Stimulated activated CD4-positive, alpha-beta T cell treated with anti-CD3 and anti-CD28 coated beads, TNF-alpha, amount 100 ng/mL, for 4 hours (primary cell): Measurements from ENCODE around the gene TMEM255A.
"Not testable (repeated sequence)": the region's sequence is repeated elsewhere in the genome, so short reads cannot be mapped to it uniquely, and the experiment has no call there.

Experiments
- DNase-seq, 3 experiments: peaks; one replicate each; pipeline ENCODE4 v3.0.0-alpha.2; 2020; ENCODE audit warnings: low read depth in 3 of 3

Gene TMEM255A

DNA sequence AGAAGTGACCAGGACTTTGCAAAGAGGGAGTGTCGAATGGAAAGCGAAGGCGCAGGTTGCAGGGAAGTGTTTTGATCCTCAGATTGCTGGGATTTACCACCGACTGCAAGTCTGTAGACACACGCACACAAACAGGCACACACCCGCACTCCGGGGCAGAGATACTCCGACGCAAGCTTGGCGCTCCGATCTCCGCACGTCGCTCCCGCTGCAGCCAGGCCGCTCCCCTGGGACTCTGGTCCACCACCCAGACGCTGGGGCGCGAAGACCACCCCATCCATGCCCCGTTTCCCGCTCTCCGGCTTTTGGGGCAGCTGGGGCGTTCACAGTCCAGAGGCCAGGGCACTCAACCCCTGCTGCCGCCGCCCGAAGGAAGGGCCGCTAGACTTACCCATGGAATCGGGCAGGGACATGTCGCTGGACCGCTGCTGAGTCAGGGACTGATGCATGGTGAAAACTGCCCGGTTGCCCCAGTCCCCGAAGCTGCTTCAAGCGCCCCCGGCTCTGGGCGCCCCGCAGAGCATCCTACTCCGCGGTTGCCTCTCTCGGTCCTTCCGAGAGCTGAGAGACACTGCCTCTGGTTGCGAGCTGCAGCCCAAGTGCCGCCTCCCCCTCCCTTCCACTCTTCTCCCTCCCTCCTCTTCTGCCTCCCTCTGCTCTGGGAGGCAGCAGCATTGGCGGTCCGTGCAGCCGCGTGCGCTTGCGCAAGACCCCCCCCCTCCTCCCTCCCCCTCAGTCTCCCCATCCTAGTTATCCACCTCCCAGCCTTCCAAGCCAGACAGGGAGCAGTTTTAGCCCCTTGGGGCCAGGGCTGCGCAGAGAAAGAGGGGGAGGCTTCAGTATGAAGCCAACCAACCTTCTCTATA is at the start of gene TMEM255A:
TMEM255A (minus strand) TSS at position 601 of the 866 bp plus-strand sequence; CDS start at position 449, 152 bp downstream.
- no peak for DNase-seq

DNA sequence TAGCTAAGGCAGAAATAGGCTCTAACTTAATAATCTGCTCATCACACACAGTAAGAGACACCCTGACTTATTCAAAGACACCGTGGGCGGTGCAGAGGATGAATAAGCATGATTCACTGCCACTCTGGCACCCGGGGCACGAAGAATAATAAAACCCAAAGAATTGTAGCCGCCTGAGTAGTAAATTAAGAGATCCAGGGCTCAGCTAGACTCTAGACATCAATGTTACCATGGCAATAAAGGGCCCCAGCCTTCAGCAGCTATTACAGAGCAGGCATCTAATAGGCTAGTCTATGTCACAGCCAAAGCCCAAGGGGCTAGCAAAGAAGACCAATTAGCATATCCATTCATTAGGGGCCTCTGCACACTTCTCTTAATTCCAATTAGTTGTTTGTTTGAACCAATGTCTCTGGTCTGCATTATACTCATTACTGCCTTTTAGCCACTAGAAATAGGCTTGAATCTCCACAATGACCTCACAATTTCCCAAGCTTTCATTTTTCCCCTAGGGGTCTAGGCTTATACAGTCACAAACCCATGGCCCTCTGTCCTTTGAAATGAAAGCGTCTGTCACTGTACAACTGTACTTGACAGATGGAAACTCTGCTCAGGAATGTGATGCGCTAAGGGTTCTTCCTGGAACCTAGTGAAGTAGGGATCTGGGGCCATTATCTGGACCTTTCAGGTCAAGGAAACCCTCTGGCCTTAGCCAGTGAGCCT is 47.6 kb upstream of the TMEM255A start:
- peak in 2 of 3 experiments; percentile 1 to 7 for DNase-seq

- no peak for DNase-seq
Measured at GRCh38 chrX:120357186-120357585, 45.9 kb upstream of the TMEM255A start.

- no peak for DNase-seq
Measured at GRCh38 chrX:120356084-120356483, 44.8 kb upstream of the TMEM255A start.

DNA sequence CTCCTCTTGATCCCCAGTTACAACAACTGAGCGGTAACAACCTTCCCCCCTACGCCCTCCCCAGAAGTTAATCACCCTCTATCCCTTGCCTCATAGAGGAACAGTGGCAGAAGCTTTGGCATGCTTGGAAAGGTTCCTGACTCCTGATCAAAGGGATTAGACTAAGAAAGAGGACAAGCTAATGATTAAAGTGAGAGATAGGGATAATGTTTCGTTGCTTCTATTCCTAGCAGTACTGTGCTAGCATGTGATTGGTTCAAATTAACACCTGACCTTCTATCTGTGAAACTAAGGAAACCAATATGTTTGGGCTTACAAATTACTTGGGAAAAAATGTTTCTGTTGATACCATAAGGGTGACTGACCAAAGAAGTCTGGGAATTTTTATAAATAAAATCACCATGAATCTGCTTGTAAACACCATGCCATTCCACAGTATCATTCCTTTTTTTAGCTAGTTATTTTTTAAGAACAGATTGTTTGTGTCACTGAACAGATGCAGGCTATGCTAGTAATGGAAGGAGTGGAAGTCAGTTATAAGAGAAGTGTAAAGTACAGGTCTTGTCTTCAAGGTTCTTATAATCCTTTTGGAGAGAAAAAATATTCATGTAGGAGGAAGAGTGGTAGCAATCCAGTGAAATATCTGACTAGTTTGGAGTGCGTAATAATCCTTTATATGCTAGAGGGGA is 39.3 kb upstream of the TMEM255A start:
- DNase-seq, result no peak

DNA sequence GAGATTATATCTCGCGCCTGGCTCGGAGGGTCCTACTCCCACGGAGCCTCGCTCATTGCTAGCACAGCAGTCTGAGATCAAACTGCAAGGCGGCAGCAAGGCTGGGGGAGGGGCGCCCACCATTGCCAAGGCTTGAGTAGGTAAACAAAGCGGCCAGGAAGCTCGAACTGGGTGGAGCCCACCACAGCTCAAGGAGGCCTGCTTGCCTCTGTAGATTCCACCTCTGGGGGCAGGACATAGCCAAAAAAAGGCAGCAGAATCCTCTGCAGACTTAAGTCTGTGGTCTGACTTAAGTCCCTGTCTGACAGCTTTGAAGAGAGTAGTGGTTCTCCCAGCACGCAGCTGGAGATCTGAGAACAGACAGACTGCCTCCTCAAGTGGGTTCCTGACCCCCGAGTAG is 33.3 kb upstream of the TMEM255A start:
- DNase-seq, result not testable (repeated sequence)

DNA sequence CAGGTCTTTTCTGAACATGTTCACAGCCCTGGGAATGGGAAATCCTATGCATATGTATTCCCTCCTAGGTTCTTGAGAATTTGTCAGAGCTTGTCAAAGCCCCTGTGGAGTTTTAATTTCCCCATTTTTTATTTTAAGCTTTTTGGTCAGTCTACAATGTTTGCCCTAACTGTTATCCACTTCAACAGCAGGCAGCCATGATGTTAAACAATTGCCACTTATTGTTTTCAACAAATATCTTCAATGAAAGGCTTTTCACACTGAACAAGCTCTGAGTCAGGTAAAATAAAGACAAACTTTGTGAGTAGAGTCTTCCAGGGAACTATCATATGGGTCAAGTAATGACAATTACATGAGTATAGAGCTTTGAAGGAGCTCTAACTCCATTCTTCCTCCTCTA is 25.6 kb upstream of the TMEM255A start:
- DNase-seq, result no peak

GRCh38 chrX:120335289-120335688 is 24.0 kb upstream of the TMEM255A start:
- no peak for DNase-seq

DNA sequence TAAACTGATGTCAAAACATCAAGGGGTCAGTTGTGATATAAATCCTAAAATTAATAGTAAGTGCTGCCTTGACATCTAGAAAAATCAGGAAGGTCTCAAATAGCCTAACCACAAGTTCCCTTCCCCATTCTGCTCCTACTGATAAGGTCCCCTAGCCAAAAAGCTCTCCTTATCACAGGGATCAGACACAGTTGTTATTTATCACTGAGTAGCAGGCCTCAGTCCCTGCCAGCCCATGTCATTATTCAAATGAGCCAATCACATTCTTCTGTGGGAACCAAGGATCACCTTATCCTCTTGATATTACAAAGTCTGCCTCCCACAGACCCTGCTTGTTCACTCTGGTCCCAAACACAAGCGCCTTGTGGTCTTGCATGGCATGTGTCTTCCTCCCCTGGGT is 23.3 kb upstream of the TMEM255A start:
- no peak for DNase-seq

- DNase-seq, result no peak
Measured at GRCh38 chrX:120334151-120334550, 22.9 kb upstream of the TMEM255A start.

GRCh38 chrX:120332394-120332793 is 21.1 kb upstream of the TMEM255A start:
- no peak for DNase-seq

DNA sequence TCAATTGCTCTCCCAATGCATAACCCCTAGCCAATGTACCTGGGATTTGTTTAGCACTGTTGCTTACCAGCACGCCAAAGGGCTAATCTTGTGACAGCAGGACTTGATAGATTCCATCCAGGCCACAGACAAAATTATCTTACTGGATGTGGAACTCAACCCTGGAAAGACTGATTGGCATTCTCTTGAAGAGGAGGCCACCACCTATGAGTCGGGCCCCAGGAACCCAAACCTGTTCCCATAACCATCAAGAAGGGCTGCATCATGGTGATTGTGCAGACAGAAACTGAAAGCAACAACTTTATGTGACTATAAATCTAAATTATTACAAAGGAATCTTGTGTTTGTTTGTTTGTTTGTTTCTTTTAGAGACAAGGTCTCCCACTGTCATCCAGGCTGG is 19.9 kb upstream of the TMEM255A start:
- no peak for DNase-seq

- no peak for DNase-seq
Measured at GRCh38 chrX:120321520-120322281, 10.4 kb upstream of the TMEM255A start.

- DNase-seq, result no peak
Measured at GRCh38 chrX:120318411-120318810, 7.2 kb upstream of the TMEM255A start.

DNA sequence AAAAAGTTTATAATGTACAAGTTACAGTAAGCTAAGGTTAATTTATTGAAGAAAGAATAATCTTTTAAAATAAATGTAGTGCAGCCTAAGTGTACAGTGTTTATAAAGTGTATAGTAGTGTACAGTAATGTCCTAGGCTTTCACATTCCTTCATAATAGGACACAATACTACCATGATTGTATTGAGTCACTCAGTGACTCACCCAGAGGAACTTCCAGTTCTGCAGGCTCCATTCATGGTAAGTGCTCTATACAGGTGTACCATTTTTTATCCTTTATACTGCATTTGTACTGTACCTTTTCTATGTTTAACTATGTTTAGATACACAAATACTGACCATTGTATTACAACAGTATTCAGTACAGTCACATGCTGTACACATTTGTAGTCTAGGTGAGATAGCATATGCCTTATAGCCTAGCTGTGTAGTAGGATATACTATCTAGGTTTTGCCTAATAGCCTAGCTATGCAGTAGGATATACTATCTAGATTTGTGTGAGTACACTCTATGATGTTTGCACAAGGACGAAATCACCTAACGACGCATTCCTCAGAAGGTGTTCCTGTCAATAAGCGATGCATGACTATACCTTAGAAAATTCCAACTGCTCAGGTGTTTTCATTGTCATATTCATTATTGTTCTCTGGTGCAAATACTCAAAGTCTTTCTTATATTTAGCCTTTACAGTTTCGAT is 5.5 kb upstream of the TMEM255A start:
- DNase-seq, result no peak

- DNase-seq, result no peak
Measured at GRCh38 chrX:120315776-120316175, 4.5 kb upstream of the TMEM255A start.

GRCh38 chrX:120311727-120312063 is 434 bp upstream of the TMEM255A start:
- no peak for DNase-seq

DNA sequence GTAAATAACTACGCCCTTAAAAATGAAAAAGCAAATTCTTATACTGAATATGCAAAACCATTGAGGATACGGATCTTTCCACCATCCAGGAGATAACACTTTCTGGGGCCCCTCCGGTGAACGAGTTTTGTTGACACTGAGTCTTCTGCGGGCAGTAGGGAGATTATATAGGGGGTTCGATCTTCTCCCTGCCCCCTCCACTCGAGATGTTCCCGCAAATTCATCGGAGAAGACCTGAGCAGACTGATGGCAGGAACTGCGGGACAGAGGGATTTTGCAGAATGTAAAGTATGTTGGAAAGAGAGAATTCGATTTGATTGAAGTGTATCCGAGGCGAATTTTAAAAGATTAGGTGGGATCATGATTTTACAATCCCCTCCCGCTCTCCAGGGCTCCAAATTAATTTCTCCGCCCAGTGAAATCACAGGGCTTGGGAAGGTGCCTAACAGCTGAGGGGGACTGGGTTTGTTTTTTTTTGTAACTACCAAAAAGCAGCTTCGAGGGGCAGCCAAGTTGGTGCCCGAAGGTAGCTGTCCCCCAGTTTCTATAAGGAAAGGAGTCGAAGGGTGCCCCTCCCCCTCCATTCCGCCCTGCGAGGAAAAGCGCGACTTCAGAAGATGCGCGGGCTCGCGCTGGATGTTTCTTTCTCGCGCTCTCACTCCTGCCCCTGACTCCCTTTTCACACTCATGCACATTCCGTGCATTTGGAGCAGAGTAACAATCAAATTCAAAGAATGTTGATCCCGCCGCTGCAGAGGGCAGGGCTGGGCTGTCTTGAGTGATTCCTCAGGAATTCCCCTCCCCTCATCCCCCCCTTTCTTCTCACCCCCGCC is 1.2 kb downstream of the TMEM255A start:
- no peak for DNase-seq

GRCh38 chrX:120308959-120309872 is 2.0 kb downstream of the TMEM255A start:
- DNase-seq, result peak; percentile 12 to 52 (median 35)
